T-helper 22 cell (primary cell): ENCODE measurements around the gene VEZT.
"Not testable (repeated sequence)": the region's sequence is repeated elsewhere in the genome, so short reads cannot be mapped to it uniquely, and the experiment has no call there.

ENCODE experiments used
- DNase-seq: peaks from one replicate; pipeline ENCODE4 v3.0.0-alpha.2; 2020; ENCODE audit warnings: low read depth

VEZT gene

GRCh38 chr12:95319694-95320331, 102.2 kb downstream of the VEZT start:
- DNase-seq: no peak

GRCh38 chr12:95321516-95322246, 104.1 kb downstream of the VEZT start:
- no peak for DNase-seq

DNA sequence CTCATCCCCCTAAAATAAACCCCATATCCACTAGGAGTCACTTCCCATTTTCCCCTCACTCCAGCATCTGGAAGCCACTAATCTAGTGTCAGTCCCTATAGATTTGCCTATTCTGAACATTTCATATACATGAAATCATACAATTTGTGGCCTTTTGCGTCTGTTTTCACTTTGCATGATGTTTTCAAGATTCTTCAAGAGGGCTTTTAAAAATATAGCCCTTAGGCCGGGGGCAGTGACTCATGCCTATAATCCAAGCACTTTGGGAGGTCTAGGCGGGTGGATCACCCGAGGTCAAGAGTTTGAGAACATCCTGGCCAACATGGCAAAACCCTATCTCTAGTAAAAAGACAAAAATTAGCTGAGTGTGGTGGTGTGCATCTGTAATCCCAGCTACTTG, 104.7 kb downstream of the VEZT start:
- DNase-seq: no peak

- DNase-seq: no peak
Observed at GRCh38 chr12:95323212-95323611, 105.6 kb downstream of the VEZT start.

GRCh38 chr12:95324246-95324645, 106.6 kb downstream of the VEZT start:
- not testable (repeated sequence) for DNase-seq

- no peak for DNase-seq
Observed at GRCh38 chr12:95325501-95325900, 107.9 kb downstream of the VEZT start.

DNA sequence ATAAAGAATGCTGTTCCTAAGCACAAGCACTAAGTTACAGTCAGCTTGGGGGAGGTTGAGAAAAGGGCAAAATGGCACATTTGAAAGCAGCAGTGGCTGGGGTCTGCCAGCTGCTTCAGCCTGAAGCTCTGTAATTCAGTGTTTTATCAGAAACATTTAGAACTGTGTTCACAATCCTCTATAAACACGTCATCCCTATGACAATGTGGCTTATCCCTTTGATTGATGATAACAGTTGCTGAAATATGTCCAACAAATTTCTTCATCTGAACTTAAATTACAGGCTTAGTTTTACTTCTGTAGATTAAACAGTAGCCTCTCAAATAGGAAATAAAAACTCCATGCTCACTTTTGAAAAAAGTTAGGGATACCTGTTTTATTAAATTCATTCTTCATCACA, 108.8 kb downstream of the VEZT start:
- DNase-seq: no peak

GRCh38 chr12:95326855-95327254, 109.2 kb downstream of the VEZT start:
- DNase-seq: no peak

GRCh38 chr12:95328708-95329107, 111.1 kb downstream of the VEZT start:
- DNase-seq: no peak

- DNase-seq: no peak
Observed at GRCh38 chr12:95335948-95336347, 118.3 kb downstream of the VEZT start.

DNA sequence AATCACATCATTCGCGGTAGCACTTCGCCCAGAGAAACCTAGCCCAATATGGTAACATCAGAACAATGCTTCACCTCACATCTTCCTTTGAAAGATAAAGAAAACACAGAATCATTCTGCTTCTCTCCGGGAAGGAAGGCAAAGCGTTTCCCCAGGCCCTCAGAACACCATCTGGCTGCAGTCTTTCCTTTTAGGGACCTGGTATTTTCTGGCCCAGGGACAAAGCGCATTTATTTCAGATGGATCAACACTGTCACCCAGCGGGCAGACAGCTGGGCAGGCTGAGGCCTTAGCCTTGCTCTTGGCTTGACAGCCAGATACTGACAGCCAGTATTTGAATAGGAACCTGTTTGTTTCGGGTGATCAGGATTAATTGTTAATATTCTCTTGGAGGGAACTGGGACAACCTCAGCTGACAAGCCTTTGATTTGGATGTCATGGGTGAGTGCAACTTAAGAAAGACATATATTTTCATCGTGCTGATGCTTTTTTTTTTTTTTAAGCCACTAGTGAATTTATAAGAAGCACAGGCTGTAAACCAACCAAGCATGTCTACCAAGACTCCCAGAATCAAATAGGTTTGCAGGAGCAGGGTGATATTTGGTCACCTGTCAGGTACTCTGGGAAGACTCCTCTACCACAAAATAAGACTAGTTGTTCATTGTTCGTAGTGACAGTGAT, 118.9 kb downstream of the VEZT start:
- DNase-seq: no peak

GRCh38 chr12:95337146-95337545, 119.5 kb downstream of the VEZT start:
- no peak for DNase-seq

DNA sequence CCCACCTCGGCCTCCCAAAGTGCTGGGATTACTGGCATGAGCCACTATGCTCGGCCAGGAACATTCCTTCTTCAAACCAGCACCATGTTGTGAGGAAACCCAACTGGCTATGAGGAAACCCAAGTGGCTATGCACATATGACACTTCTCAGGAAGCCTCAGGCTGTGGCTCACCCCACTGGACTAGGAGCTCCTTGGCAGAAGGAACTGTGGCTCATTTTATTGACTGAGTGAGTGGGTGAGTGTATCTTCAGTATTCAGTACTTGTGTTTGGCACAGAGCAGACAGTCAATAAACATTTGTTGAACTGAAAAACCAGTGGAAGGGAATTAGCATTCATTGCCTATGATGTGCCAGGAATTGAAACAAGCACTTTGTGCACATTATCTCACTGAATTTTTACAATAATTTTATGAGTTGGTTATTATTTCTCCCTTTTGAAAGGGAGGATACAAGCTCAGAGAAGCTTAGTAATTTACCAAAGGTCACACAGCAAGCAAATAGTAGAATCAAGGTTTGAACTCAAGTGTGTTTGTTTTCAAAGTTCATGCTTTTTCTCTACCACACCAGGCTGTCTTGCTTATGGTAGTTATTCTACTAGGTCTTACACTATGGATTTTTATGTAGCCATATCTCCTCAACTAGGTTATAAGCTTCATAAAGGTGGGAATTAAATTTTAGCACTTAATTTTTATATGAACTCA, 121.6 kb downstream of the VEZT start:
- no peak for DNase-seq

GRCh38 chr12:95342008-95342407, 124.4 kb downstream of the VEZT start:
- DNase-seq: no peak

- no peak for DNase-seq
Observed at GRCh38 chr12:95343461-95344230, 126.0 kb downstream of the VEZT start.

DNA sequence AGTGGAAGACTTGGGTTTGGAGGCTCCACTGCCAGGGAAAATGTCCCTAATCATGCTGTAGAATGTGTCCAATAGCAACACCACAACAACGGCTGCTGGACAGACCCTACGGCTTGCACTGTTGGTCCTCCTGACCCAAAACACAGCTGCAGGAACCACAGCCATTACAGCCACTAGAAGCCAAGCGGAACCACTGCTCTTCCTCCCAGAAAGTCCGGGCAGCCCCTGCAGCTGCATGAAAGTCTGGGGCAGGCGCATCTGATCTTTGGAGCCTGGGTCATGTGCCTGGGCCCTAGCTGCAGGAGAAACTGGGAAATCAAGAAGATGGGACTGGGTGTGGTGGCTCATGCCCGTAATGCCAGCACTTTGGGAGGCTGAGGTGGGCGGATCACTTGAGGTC, 131.7 kb downstream of the VEZT start:
- DNase-seq: no peak

- no peak for DNase-seq
Observed at GRCh38 chr12:95351748-95352147, 134.1 kb downstream of the VEZT start.
